A549 treated with RU486 at 1 μM for 4 hours (cell line): ENCODE data around the gene MLX. TPM values are rescaled to one million over a fixed set of nuclear protein-coding genes. Genes with fewer than 3 reads are reported as not detected.

Experiments
- total RNA-seq: library from RNA; stranded (reverse); fragments of 200-300 nt; extraction: Qiagen RNA extraction; gene quantifications from 5 replicates; pipeline ENCODE4 v1.2.3, GENCODE V29; 2022; ENCODE audit warnings: low read depth

Gene MLX
- 52.8 to 64.7 TPM (median 57.9 TPM) in 5 replicates for total RNA-seq

DNA sequence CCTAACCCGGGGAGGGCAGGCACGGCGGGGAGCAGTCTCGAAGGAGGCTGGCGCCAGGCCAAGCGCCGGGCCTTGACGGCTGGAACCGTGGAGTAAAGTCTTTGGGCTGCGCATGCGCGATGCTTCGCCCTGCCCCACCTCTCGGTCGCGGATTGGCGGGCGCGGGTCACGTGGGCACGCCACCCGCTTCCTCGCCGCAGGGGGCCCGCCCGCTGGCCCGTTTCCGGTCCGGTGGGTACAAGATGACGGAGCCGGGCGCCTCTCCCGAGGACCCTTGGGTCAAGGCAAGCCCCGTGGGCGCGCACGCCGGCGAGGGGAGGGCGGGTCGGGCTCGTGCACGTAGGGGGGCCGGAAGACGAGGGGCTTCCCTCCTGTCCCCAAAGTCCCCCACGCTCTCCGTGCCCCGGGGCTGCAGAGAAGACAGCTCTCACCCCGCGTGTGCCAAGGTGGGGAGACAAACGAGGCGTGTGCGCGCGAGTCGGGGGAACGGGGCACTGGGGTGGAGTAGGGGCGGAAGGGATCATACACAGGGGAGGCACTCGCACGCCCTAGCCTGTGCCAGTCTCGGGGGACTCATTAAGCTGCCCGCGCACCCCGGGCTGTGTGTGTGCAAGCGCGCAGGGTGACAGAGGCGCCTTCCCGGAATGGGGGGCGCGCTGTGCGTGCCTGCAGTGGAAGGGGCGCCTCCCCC, at the start of gene MLX:
Gene MLX, plus strand, starts transcription at position 218 of the 691 bp plus-strand sequence. Its CDS starts 25 bp downstream, at position 243.

GRCh38 chr17:42536048-42536371, 30.9 kb upstream of the MLX start, which contains the start of gene NAGLU:
NAGLU (plus strand) TSS chr17:42536241; CDS start chr17:42536273, 32 bp downstream.

GRCh38 chr17:42552736-42553135, 14.2 kb upstream of the MLX start, which contains the start of gene HSD17B1:
HSD17B1 (plus strand) TSS chr17:42552923; CDS start chr17:42552934, 11 bp downstream.

DNA sequence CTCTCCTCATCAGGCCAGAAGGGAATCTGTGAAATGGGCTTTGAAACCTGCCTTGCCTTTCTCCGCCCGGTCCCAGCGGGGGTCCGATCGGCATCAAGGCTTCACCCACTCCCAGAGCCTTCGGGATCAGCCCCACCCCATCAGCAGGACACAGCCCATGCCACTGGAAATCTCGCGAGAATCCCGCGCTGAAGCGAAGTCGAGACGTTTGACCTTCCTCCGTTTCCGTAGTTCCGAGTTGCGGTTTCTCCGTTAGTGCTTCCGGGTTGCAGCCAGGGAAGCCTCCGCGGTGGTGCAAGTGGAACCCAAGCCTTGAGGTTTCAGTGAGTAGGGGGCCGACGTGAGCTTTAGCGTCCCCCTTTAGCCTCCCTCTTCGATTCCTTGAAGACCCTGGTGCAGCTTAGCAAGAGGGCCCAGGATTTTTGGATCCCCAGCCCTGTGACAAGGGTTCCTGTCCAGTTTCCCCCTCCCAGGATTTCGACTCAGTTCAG, 5.0 kb upstream of the MLX start, which contains the start of gene COASY:
Gene COASY, plus strand, starts transcription at position 252 of the 491 bp plus-strand sequence. CDS start 475 bp downstream, outside the sequence.

DNA sequence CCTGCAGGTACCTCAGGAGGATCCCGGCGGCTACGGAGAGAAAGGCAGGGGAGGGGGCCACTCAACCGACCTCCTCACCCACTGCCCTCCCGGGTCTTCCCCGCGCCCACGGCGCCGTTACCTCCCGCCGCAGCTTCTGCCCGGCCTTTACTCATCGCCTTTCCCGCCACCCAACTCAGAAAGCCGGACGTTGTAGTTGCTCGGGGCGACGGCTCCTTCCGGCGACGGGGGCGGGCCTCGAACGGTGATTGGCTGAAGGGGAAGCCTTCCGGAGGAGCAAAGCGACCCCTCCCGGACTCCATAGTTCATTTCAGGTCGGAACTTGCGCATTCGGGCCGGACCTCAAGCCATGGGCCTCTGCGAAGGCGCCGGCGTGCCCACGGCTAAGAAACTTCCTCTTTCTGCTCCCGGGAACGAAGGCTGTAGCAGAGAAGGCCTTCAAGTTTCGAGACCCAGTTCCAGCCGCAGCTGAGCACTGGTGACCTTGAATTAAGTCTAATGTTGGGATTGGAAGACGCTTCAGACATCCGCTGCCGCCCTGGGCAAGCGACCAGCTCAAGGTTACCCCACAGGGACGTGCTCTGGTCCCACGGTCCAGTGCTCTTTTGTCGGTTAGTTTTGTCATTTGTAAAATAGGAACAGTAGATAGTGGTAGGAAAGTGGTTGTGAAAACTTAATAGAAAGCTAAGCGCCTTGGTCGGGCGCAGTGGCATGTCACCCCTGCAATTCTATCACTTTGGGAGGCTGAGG, 10.8 kb downstream of the MLX start, which contains the start of gene PSMC3IP:
Gene PSMC3IP, minus strand, starts transcription at position 198 of the 750 bp plus-strand sequence. Its CDS starts 43 bp downstream, at position 155.

DNA sequence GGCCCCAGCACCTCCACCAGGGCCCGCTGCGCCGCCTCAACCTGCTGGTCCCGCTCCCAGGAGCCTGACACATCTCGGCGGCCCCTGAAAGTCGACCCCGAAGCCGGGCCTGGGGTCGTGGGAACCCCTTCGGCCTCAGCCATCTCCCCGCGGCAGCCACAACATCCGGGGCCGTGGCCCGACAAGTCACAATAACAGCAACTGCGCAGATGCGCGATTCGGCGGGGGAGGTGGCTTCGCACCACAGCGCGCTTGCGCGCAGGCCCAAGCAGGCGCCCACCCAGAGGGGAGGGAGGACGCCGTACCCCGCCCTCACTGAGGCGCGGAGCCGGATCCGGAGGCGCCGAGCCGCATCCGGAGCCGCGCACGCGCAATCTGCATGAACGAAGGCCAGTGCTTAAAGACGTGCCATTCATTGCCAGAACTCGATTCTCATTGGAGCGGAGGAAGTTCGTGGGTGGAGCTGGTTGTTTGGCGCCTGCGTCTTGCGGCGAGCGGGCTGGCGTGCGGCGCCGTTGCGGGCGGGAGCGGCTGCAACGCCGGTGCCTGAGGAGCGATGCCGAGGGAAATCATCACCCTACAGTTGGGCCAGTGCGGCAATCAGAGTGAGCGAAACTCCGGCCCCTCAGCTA, 42.4 kb downstream of the MLX start, which contains the start of the genes RETREG3 and TUBG1:
Gene RETREG3, minus strand, starts transcription at position 193 of the 632 bp plus-strand sequence. Its CDS starts 50 bp downstream, at position 143.
Gene TUBG1, plus strand, starts transcription at position 502 of the 632 bp plus-strand sequence. Its CDS starts 55 bp downstream, at position 557.

Other genes with a start within 250 kb of the MLX start
- gene STAT3, start 178.7 kb upstream of the MLX start, total RNA-seq: 75.3 to 78.0 TPM (median 76.5 TPM) in 5 replicates
- gene CAVIN1, start 143.8 kb upstream of the MLX start, total RNA-seq: 414 to 491 TPM (median 479 TPM) in 5 replicates
- gene ATP6V0A1, start 108.2 kb upstream of the MLX start, total RNA-seq: 35.1 to 45.6 TPM (median 43.9 TPM) in 5 replicates
- gene NAGLU, start 30.9 kb upstream of the MLX start, total RNA-seq: 30.6 to 51.3 TPM (median 42.9 TPM) in 5 replicates
- 0.74 to 1.6 TPM (median 1.2 TPM) in 5 replicates for gene HSD17B1, start 14.2 kb upstream of the MLX start, total RNA-seq
- gene COASY, start 5.0 kb upstream of the MLX start, total RNA-seq: 103 to 140 TPM (median 121 TPM) in 5 replicates
- gene PSMC3IP, start 10.6 kb downstream of the MLX start, total RNA-seq: 34.1 to 40.6 TPM (median 38.3 TPM) in 5 replicates
- gene RETREG3, start 42.3 kb downstream of the MLX start, total RNA-seq: 26.5 to 30.0 TPM (median 28.4 TPM) in 5 replicates
- 139 to 156 TPM (median 151 TPM) in 5 replicates for gene TUBG1, start 42.6 kb downstream of the MLX start, total RNA-seq
- 16.9 to 25.5 TPM (median 22.6 TPM) in 5 replicates for gene TUBG2, start 92.2 kb downstream of the MLX start, total RNA-seq
- gene PLEKHH3, start 109.9 kb downstream of the MLX start, total RNA-seq: 12.2 to 19.5 TPM (median 17.5 TPM) in 5 replicates
- 0.28 to 0.61 TPM (median 0.35 TPM) in 5 replicates for gene CCR10, start 114.7 kb downstream of the MLX start, total RNA-seq
- 4.3 to 6.5 TPM (median 5.8 TPM) in 5 replicates for gene CNTNAP1, start 115.4 kb downstream of the MLX start, total RNA-seq
- gene EZH1, start 177.9 kb downstream of the MLX start, total RNA-seq: 7.2 to 13.2 TPM (median 10.2 TPM) in 5 replicates
- gene RAMP2, start 194.1 kb downstream of the MLX start, total RNA-seq: 0.65 to 1.5 TPM (median 0.76 TPM) in 5 replicates
- 124 to 132 TPM (median 125 TPM) in 5 replicates for gene VPS25, start 206.3 kb downstream of the MLX start, total RNA-seq
- gene WNK4, start 213.5 kb downstream of the MLX start, total RNA-seq: 0.85 to 1.7 TPM (median 1.4 TPM) in 5 replicates
- gene COA3, start 231.6 kb downstream of the MLX start, total RNA-seq: 117 to 153 TPM (median 137 TPM) in 5 replicates
- not detected in 5 replicates for gene CNTD1, start 231.8 kb downstream of the MLX start, total RNA-seq